Lower leg skin (tissue), 4 donors: Measurements from ENCODE around the gene IL11RA. TPM values are rescaled to one million over a fixed set of nuclear protein-coding genes. Genes with fewer than 3 reads are reported as not detected.
A peak's percentile ranks its signal among the peaks of the same experiment; 100 is the strongest.

Source experiments
- DNase-seq, 2 donors: peaks; one replicate each; pipeline ENCODE4 v3.0.0-alpha.2; 2019; ENCODE audit warnings: low spot score in 2 of 2
- H3K4me3 ChIP-seq: fragments of 200-600 bp; sonication (generic); 2 replicates; pipeline ENCODE4 v1.5.1; 2017; ENCODE audit warnings: mild to moderate bottlenecking, low read depth; ENCODE audit not compliant: poor library complexity, severe bottlenecking
- CTCF ChIP-seq, 3 donors: fragments of 450-650 bp; IDR thresholded peaks; one replicate each; pipeline ENCODE4 v1.5.1; 2016; ENCODE audit warnings: antibody characterized with exemption in 3 of 3, mild to moderate bottlenecking in 3 of 3, moderate library complexity in 2 of 3
- POLR2A ChIP-seq, 2 donors: fragments of 450-650 bp; IDR thresholded peaks; one replicate each; pipeline ENCODE4 v1.6.1; 2016 to 2017; ENCODE audit warnings: antibody characterized with exemption in 2 of 2, mild to moderate bottlenecking in 1 of 2, moderate library complexity in 1 of 2
- WGBS, 2 donors: methylation state at CpG; one replicate each; pipeline ENCODE4 v1.1.5; 2018; 5-methylcytosine and 5-hydroxymethylcytosine counted together
- intact Hi-C: fragments of 100-400 bp; cut with DNase I; formaldehyde crosslinking; loops from one replicate; pipeline ENCODE4 v1.15.0; 2023; ENCODE audit warnings: low total_unique reads
- total RNA-seq, 4 donors: library from RNA; depleted of rRNA; stranded (reverse); fragments of >200 nt; gene quantifications; one replicate each; pipeline ENCODE4 v1.1.0, GENCODE V29; 2016

The IL11RA gene
- total RNA-seq, 4 donors from 2014 or later = 27.7 to 37.7 (median 29.9) TPM

DNA sequence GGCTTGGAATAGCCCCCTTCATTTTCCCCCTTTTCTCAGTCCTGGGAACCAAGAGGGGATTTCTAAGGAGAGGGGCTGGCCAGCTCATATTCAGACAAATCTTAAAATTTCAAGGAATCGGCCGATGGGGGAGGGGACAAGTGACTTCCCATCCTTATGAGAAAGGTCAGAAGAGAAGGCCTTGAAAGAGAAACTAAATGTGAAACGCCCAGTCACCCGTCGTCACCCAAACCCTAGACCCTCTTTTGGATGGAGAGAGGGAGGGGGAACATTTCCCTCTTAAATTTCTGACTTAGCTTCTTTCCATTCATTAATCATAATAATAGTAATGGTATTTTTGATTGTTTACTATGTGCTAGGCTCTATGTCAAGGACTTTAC lies 39.9 kb downstream of the IL11RA start:
- 78 to 85% methylated on average over 5 of the region's 5 CpGs for WGBS, 2 donors
- DNase-seq = no peak
- intact Hi-C loops = no loop called here
- TF ChIP-seq POLR2A (IDR thresholded peaks at IDR 0.05) (no peak), CTCF (IDR thresholded peaks at IDR 0.05) (no peak)
- no peak overlapping the region for H3K4me3 ChIP-seq

DNA sequence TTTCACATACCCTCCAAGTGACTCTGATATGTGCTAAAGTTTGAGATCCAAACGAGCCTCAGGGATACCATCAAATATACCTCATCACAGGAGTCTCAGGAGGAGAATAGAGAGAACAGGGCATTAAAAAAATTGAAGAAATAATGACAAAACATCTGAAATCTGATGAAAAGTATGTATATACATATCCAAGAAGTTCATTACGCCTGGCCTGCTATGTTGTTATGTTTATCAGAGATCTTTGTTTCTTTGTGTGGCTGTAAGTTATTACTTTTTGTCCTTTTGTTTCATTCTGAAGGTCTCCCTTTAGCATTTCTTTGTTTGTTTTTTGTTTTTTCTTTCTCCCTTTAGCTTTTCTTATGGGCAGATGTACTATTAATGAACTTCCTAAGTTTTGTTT lies 41.6 kb downstream of the IL11RA start:
- TF ChIP-seq CTCF (IDR thresholded peaks at IDR 0.05) (no peak), POLR2A (IDR thresholded peaks at IDR 0.05) (no peak)
- no peak for DNase-seq
- H3K4me3 ChIP-seq = no peak overlapping the region
- 78 to 81% methylated on average over 2 of the region's 2 CpGs for WGBS, 2 donors
- intact Hi-C loops = no loop called here

DNA sequence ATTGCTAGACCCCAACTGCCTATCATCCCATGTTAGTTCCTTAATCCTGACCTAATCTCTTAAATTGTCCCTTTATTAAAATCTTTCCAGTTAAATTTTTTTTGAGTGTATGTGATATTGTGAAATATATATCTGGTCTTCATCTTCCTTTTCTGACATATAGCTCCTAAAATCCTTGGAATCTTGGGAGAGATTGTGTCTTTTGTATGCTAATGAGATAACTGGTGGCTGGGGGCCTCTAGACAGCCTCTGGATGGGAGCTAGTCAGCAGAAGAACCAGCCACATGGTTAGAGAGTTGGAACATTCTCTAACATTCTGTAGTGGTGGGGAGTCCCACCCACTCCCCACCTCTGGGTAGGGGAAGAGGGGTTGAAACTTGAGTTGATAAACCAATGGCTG lies 42.8 kb downstream of the IL11RA start:
- DNase-seq = no peak
- no peak overlapping the region for H3K4me3 ChIP-seq
- intact Hi-C loops = no loop called here
- TF ChIP-seq POLR2A (IDR thresholded peaks at IDR 0.05) (no peak), CTCF (IDR thresholded peaks at IDR 0.05) (no peak)

- TF ChIP-seq POLR2A (IDR thresholded peaks at IDR 0.05) (no peak), CTCF (IDR thresholded peaks at IDR 0.05) (peak in 1 of 3 donors; percentile 13)
- peak; percentile 49 to 95 for DNase-seq
- 12 to 17% methylated on average over 27 to 36 of the region's 52 CpGs for WGBS, 2 donors
- H3K4me3 ChIP-seq = peak overlapping the region; percentile 29
- intact Hi-C loops = loop anchor here (10.0 kb wide), 2 partner anchors 66 to 194 kb away; partner anchors contain the start of gene SIGMAR1
These were observed 49.2 kb downstream of the IL11RA start for GRCh38 chr9:34701023-34701768.

DNA sequence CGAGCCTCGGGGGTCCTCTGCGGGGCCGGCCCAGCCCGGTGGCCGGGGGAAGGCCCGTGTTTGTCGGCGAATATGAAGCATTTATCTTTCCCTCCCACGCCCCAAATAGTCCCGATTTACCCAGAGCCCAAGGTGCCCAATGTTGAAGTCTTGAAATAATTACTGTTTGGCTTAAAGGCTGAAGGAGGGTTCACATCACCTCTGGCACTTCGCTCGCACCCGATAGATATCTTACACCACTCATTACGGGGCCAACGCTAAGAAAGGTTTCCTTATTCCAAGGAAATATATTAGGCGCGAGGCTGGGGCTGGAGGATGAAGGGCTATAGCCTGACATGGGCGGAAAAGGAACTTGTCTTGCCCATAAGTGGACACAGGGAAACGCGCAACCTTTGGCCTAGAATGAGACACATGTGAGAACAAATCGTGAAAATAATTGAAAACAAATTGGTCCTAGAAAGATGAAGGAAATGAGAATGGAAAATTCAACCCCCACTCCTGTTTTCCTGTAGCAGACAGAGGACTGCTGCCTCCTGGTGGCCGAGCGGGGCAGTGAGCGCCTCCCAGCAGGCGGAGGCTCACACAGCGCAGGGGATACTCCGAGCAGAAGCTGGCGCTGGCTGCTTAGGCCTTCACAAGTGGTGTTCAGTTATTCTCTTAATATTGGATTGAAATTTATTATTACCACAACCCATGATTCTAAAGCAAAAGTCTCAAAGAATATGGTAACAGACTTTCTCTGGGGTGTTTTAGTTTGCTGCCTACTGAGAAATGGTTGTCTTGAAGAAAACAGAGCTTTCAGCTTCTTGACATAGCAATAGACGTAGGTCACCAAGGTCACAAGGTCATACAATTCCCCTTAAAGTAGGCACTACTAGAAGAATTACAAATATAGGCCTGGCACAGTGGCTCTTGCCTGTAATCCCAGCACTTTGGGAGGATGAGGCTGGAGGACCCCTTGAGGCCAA lies 50.1 kb downstream of the IL11RA start:
- TF ChIP-seq POLR2A (IDR thresholded peaks at IDR 0.05) (no peak), CTCF (IDR thresholded peaks at IDR 0.05) (peak in 2 of 3 donors; percentile 78 to 94)
- peak; percentile 86 to 97 for DNase-seq
- WGBS, 2 donors = 6 to 8% methylated on average over 22 to 30 of the region's 30 CpGs
- intact Hi-C loops = loop anchor here (10.0 kb wide), 2 partner anchors 67 to 193 kb away; partner anchors contain the start of gene SIGMAR1
- H3K4me3 ChIP-seq = peak overlapping the region; percentile 29
